ENCODE measurements around the gene MCTP1.

DNA sequence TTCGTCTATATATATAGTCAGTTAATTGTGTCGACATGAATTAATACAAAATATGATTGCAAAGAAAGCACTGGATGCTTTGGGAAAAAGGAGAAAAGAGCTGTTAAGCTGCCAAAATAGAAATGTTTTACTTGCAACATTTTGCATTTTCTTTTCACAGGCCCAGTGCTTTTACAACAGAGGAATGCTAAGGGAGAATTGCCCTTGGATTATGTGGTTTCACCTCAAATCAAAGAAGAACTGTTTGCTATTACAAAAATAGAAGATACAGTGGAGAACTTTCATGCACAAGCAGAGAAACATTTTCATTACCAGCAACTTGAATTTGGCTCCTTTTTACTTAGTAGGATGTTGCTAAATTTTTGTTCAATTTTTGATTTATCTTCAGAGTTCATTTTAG lies 590.2 kb downstream of the MCTP1 start:
- TF ChIP-seq, protein P1, sequence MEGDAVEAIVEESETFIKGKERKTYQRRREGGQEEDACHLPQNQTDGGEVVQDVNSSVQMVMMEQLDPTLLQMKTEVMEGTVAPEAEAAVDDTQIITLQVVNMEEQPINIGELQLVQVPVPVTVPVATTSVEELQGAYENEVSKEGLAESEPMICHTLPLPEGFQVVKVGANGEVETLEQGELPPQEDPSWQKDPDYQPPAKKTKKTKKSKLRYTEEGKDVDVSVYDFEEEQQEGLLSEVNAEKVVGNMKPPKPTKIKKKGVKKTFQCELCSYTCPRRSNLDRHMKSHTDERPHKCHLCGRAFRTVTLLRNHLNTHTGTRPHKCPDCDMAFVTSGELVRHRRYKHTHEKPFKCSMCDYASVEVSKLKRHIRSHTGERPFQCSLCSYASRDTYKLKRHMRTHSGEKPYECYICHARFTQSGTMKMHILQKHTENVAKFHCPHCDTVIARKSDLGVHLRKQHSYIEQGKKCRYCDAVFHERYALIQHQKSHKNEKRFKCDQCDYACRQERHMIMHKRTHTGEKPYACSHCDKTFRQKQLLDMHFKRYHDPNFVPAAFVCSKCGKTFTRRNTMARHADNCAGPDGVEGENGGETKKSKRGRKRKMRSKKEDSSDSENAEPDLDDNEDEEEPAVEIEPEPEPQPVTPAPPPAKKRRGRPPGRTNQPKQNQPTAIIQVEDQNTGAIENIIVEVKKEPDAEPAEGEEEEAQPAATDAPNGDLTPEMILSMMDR (IDR thresholded peaks at IDR 0.05) = no peak
- no peak for TF ChIP-seq POLR2A (IDR thresholded peaks at IDR 0.05)
- no peak for TF ChIP-seq EP300 (IDR thresholded peaks at IDR 0.05; ENCODE audit: low read depth)

Data from transverse colon (tissue), 3 donors.